Activated T-cell treated with anti-CD3 and anti-CD28 coated beads, Interleukin-2, amount 50 U/mL, for 4 hours (primary cell): ENCODE data around the gene AKR7A3. TPM values are rescaled to one million over a fixed set of nuclear protein-coding genes. Genes with fewer than 3 reads are reported as not detected.
A peak's percentile ranks its signal among the peaks of the same experiment; 100 is the strongest.
"Not testable (repeated sequence)": the region's sequence is repeated elsewhere in the genome, so short reads cannot be mapped to it uniquely, and the experiment has no call there.

ENCODE experiments used
- ATAC-seq, 2 donors: fragments of 200-7000 bp; cut with Tn5 transposase; one replicate each; pipeline ENCODE4 v1.10.0; 2021
- DNase-seq: peaks from one replicate; pipeline ENCODE4 v3.0.0-alpha.2; 2020
- H3K27me3 Mint-ChIP-seq: one replicate; pipeline ENCODE4 v1.8.0; 2021; ENCODE audit warnings: low read depth, mixed read lengths
- H3K36me3 Mint-ChIP-seq: one replicate; pipeline ENCODE4 v1.8.0; 2022; ENCODE audit warnings: mixed read lengths; ENCODE audit not compliant: insufficient read depth
- H3K4me1 Mint-ChIP-seq: one replicate; pipeline ENCODE4 v1.8.0; 2021; ENCODE audit warnings: low read depth, mixed read lengths
- H3K4me3 Mint-ChIP-seq: one replicate; pipeline ENCODE4 v1.8.0; 2021; ENCODE audit warnings: mild to moderate bottlenecking, moderate library complexity, mixed read lengths
- H3K9me3 Mint-ChIP-seq: one replicate; pipeline ENCODE4 v1.8.0; 2021; ENCODE audit warnings: mixed read lengths
- total RNA-seq, 3 donors: library from RNA; stranded (reverse); gene quantifications; one replicate each; pipeline ENCODE4 v1.2.1, GENCODE V29; 2021

The AKR7A3 gene
- 1 to 10 TPM in 2 of 3 donors, under 1 TPM in 1; 0.53 to 1.3 (median 1.0) TPM for total RNA-seq

DNA sequence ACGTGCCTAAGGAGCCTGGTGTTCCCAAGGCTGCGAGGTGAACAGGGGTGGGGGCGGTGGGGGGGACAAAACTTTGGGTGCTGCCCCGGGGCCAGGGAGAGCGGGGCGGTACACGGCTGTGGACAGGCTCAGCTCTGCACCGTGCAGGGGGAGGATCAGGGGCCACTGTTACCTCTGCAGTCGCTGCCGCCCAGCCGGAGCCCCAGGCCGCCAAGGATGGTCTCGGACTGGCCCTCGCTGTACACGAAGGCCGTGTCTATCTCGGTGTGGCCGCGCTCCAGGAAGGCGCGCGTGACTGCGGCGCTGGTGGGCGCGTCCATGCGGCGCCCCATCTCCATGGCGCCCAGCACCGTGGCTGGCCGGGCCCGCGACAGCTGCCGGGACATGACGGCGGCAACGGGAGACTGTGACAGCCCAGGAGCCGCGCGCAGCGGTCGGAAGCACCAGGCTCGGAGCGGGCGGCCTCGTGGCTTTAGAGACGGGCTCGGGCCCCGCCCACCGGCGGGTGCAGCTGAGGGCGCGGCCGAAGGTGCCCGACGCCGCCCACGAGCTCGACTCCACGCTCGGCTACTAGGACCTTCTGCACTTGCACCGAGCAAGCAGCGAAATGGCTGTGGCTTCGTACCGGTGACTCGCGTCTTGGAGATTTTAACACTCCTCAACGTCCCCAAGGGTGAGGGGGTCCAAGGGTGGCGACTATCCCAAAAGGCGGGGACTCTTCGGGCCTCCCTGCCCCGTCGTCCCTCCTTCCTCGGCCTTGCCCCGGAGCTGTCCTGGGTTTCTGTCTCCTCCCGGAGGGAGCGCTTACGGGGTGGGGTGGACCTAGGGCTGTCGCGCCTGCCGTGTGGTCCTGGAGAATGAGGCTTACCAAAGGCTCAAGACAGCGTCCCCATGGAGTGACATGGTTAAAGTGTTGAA is at the start of gene AKR7A3:
AKR7A3 (minus strand) TSS at position 447 of the 918 bp plus-strand sequence; CDS start at position 386, 61 bp downstream.
- not testable (repeated sequence) for H3K9me3 Mint-ChIP-seq, H3K36me3 Mint-ChIP-seq, H3K27me3 Mint-ChIP-seq, H3K4me1 Mint-ChIP-seq
- DNase-seq (peak; percentile 44), ATAC-seq (peak; percentile 94 to 98)
- peak within 1 kb of the TSS; percentile 69 for H3K4me3 Mint-ChIP-seq

DNA sequence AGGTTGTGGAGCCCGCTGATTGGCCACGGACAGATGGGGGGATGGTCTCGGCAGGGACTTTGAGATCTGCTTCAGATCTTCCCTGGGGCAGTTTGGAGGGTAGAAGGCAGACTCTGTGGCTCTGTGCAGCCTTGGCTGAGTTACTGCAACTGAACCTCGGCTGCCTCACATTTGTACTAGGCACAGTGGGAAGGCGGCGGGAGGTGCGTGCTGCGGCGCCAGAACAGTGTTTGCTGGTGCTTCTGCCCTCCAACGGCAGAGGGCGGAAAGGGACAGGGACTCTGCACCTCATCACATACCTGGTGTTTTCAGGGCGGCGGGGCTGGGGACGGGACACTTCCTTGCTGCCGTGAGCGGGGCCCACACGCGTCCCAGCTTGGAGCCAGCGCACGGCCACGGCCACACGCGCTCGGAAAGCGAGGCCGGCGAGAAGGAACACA is 49.8 kb upstream of the AKR7A3 start:
- Mint-ChIP-seq H3K4me3 (no peak overlapping the region), H3K27me3 (no peaks in the 10 kb centered on the region), H3K4me1 (peaks cover 9% of the 10 kb centered on the region), H3K9me3 (no peaks in the 10 kb centered on the region), H3K36me3 (peaks cover 19% of the 10 kb centered on the region)
- ATAC-seq (no peak), DNase-seq (no peak)

DNA sequence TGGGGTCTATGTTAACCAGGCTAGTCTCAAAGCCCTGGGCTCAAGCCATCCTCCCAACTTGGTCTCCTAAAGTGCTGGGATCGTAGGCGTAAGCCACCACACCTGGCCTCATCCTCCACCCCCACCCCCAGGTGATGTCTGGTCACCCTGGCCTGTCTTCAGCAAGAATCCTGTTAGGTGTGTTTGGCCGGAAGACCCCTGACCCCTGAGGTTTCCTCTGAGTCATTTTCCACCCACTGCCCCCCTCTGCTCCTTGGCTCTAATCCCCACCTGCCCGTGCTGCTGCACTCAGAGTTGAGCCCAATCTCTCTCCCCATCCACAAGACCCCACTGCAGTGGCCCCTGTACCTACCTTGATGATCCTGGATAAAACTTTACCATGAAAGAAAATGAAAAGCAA is 48.7 kb upstream of the AKR7A3 start:
- H3K27me3 Mint-ChIP-seq: no peaks in the 10 kb centered on the region
- peaks cover 15% of the 10 kb centered on the region for H3K36me3 Mint-ChIP-seq
- H3K4me3 Mint-ChIP-seq: no peak overlapping the region
- no peaks in the 10 kb centered on the region for H3K9me3 Mint-ChIP-seq
- ATAC-seq: no peak
- H3K4me1 Mint-ChIP-seq: peaks cover 9% of the 10 kb centered on the region
- no peak for DNase-seq

DNA sequence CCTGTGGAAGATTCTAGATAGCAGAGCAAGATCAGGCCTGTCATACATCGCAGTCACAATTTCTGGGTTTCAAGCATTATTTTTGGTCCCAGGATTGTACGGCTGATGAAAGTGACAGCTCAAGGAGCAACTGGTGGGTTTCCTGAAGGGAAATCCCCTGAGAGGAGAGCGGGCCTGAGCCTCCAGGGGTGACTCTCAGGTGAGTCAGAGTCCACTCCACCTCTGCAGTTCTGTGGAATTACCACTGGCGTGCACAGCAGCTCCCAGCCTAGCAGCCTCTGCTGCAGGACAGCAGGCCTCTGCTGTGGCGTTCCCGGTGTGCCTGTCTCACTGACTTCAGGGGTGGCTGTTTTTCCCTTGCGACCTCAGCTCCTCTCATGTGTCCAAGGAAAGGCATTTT is 48.0 kb upstream of the AKR7A3 start:
- H3K36me3 Mint-ChIP-seq: peaks cover 15% of the 10 kb centered on the region
- peak; percentile 34 for DNase-seq
- peaks cover 9% of the 10 kb centered on the region for H3K4me1 Mint-ChIP-seq
- no peak overlapping the region for H3K4me3 Mint-ChIP-seq
- no peaks in the 10 kb centered on the region for H3K27me3 Mint-ChIP-seq
- no peaks in the 10 kb centered on the region for H3K9me3 Mint-ChIP-seq
- ATAC-seq: peak; percentile 92 to 93

DNA sequence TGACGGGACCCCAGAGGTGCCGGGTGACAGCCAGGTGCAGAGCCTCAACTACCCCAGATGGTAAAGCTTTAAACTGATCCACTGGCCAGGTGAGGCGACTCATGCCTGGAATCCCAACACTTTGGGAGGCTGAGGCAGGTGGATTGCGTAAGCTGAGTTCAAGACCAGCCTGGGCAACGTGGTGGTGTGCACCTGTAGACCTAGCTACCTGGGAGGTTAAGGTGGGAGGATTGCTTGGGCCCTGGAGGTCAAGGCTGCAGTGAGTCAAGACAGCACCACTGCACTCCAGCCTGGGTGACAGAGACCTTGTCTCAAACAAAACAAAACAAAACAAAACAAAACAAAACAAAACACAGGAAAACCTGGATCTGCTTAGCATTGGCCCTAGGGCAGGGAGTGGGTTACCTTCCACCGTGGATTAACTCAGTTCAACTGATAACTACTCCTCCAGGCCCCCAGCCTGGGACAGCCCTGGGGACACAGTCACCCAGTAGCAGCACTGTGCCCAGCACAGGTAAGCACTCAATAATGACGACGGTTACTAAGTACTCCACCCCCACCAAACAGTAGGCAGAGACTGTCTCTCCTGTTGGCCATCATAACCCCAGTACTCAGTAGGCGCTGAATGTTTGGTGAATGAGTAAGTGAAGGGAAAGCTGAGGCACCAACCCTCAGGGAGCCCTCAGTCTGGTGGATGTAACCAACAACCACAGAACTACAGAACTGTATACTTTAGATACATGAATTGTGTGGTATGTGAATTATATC is 45.2 kb upstream of the AKR7A3 start:
- DNase-seq (no peak), ATAC-seq (no peak)
- H3K9me3 Mint-ChIP-seq: no peaks in the 10 kb centered on the region
- no peak overlapping the region for H3K4me3 Mint-ChIP-seq
- peaks cover 9% of the 10 kb centered on the region for H3K4me1 Mint-ChIP-seq
- peaks cover 3% of the 10 kb centered on the region for H3K36me3 Mint-ChIP-seq
- no peaks in the 10 kb centered on the region for H3K27me3 Mint-ChIP-seq

DNA sequence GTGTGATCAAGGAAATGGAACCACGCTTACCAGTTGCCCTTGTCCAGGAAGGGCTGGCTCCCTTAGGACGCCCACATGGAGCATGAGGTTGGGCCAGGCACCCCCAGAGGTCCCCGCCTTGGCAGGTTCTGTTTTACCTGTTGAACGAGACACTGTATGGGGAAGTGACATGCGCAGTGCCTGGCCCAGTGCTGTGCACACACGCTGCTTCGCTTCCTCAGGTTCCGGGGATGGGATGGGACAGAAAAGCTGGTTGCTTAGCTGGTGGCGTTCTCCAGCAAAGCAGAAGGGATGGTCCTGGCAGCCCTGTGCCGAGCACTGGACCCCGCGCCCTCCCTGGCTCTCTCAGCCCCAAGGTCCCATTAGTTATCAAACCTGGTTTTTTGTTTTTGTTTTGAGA is 44.3 kb upstream of the AKR7A3 start:
- peaks cover 2% of the 10 kb centered on the region for H3K36me3 Mint-ChIP-seq
- H3K9me3 Mint-ChIP-seq: no peaks in the 10 kb centered on the region
- H3K4me3 Mint-ChIP-seq: no peak overlapping the region
- peaks cover 9% of the 10 kb centered on the region for H3K4me1 Mint-ChIP-seq
- H3K27me3 Mint-ChIP-seq: no peaks in the 10 kb centered on the region
- ATAC-seq (no peak), DNase-seq (no peak)

DNA sequence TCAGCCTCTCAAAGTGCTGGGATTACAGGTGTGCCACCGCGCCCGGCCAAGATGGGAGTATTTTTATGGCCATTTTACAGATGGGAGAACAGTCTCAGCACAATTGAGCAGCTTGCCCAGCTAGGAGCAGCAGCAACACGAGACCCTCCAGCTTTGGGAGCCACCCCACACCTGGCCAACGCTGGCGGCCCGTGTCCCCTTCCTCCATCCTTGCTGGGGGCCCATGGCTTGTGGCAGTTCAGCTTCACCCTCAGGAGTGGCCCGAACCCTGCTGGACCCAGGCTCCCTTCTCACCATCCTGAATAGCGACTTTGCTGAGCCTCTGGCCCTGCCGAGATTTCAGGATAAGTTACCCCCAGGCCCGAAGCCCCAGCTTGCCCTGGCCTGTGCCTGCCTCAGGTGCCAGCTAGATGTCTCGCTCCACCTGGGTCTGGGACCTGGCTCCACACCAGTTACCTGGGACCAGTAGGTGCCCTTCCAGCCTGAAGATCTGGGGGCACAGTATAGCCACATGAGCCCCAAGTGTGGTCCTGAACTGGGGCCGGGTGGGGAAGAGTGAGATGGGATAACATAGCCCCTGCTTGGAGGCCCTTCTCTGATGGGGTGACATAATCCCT is 42.8 kb upstream of the AKR7A3 start:
- Mint-ChIP-seq H3K4me3 (no peak overlapping the region), H3K36me3 (no peaks in the 10 kb centered on the region), H3K9me3 (no peaks in the 10 kb centered on the region), H3K4me1 (peaks cover 3% of the 10 kb centered on the region), H3K27me3 (no peaks in the 10 kb centered on the region)
- ATAC-seq (no peak), DNase-seq (no peak)

DNA sequence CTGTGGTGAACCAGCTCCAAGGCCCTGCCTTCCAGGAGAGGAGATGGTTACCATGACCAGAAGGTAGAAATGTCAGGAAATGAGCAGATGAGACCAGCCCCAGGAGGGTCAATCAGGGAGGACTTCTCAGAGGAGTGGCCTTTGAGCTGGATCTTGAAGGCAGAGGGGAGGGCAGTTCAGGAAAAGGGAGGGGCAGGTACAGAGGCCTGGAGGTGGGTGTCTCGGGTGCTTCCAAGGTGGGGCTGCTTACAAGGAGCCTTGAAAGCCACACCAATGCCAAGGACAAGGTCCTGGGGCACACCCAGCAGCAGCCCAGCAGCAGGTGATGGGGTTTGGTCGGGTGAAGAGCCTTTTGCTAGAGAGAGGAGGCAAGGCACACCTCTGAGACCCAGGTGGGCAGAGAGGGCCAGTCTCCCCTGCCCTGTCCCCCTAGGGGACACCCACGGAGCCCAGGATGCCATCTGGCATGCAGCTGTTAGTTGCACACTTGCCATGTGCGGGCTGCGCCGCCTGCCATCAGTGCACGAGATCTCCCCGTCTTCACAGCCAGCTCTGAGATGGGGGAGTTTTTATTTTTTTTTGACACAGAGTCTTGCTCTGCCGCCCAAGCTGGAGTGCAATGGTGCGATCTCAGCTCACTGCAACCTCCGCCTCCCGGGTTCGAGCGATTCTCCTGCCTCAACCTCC is 42.0 kb upstream of the AKR7A3 start:
- no peak for DNase-seq
- Mint-ChIP-seq H3K4me3 (no peak overlapping the region), H3K9me3 (no peaks in the 10 kb centered on the region), H3K27me3 (no peaks in the 10 kb centered on the region), H3K36me3 (no peaks in the 10 kb centered on the region), H3K4me1 (no peaks in the 10 kb centered on the region)
- no peak for ATAC-seq

DNA sequence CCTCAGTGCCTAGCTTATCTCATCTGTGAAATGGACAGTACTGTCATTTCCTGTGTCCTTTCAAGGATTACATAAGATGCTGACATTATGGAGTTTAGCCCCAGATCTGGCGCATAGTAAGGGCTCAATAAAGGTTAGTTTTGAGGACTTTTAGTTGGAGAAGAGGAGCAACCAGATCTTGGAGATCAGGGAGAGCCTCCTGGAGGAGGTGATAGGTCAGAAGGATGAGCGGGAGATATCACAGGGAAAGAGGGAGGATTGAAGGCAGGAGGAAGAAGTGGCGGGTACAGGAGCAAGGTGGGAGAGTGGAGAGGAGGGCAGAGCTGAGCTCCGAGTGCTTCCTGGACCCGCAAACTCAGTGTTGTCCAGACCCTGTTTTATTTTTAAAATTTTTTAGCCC is 41.0 kb upstream of the AKR7A3 start:
- Mint-ChIP-seq H3K27me3 (no peaks in the 10 kb centered on the region), H3K36me3 (no peaks in the 10 kb centered on the region), H3K9me3 (no peaks in the 10 kb centered on the region), H3K4me1 (no peaks in the 10 kb centered on the region), H3K4me3 (no peak overlapping the region)
- no peak for DNase-seq
- ATAC-seq: no peak

DNA sequence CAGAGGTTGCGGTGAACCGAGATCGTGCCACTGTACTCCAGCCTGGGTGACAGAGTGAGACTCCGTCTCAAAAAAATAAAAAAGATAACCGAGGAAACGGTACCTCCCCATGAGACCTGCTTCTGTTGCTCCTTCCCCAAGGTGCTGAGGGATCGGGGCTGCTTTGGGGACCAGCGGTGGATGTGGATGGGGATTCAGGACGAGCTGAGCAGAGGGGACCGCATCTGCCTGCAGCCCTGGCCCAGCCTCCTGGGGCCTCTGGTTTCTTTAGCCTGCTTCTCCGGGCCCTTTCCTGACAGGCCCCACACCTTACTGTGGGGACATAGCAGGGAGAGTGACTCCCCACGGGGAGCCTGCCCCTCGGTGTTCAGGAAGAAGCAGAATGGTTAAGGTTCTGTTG is 40.6 kb upstream of the AKR7A3 start:
- ATAC-seq: no peak
- DNase-seq: no peak
- Mint-ChIP-seq H3K36me3 (no peaks in the 10 kb centered on the region), H3K4me3 (no peak overlapping the region), H3K27me3 (no peaks in the 10 kb centered on the region), H3K4me1 (no peaks in the 10 kb centered on the region), H3K9me3 (no peaks in the 10 kb centered on the region)

DNA sequence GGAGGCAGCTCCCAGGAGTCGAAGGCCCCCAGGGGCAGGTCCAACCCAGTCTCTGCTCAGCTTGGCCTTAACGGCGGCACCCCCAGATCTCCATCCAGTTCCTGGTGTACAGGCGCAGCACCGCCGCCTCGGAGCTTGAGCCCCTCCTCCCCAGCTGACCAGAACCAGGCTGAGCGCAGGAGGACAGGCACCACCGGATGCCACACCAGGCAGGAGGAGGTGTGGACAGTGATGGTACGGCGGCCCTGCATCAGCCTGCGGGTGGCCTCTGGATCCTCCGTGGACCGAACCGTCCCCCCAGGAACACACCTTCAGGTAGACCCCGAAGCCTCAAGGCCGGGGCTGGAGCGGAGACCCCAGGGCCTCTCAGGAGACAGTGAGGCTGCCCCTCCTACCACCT is 39.9 kb upstream of the AKR7A3 start:
- H3K4me3 Mint-ChIP-seq: no peak overlapping the region

DNA sequence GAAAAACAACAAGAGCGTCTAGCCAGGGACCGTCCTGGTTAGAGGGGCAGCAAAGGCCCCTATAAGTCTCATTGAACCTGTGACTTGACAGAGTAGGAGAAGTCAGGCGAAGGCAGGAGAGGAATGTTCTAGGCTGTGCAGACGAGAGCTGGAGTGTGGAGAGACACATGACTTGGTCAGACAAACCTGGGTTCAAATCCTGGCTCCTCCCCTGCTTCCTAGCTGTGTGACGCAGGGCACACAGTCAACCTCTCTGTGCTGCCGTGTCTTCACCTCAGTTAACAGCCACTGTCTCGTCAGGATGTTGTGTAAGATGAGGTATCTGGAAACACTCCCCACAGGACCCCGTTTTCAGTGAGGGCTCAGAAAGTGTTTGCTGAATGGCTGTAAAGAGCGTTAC is 39.2 kb upstream of the AKR7A3 start:
- no peaks in the 10 kb centered on the region for H3K9me3 Mint-ChIP-seq
- H3K4me3 Mint-ChIP-seq: no peak overlapping the region
- no peak for ATAC-seq

More for the DNA sequence above, 39.9 kb upstream of the AKR7A3 start:
- Mint-ChIP-seq H3K9me3 (no peaks in the 10 kb centered on the region), H3K27me3 (no peaks in the 10 kb centered on the region), H3K36me3 (no peaks in the 10 kb centered on the region), H3K4me1 (no peaks in the 10 kb centered on the region)
- no peak for ATAC-seq
- DNase-seq: no peak

DNA sequence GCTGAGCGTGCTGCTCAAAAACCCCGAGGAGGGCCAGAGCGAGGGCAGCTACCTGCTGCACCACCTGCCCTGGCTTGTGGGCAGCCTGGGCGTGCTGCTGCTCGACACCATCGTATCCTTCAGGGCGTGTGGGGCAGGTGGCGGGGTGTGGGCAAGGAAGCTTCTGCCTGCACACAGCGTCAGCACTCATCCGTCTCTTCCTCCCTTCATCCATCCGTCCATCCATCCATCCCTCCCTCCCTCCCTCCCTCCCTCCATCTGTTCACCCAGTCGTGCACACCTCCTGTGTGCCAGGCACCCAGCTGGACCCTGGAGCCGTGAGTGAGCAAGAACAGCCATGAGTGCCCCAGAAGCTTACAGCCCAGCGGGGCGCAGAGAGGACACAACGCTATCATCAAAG is 38.7 kb upstream of the AKR7A3 start:
- Mint-ChIP-seq H3K4me1 (no peaks in the 10 kb centered on the region), H3K27me3 (no peaks in the 10 kb centered on the region), H3K9me3 (no peaks in the 10 kb centered on the region), H3K4me3 (no peak overlapping the region), H3K36me3 (no peaks in the 10 kb centered on the region)
- DNase-seq (no peak), ATAC-seq (no peak)

More for the DNA sequence above, 39.2 kb upstream of the AKR7A3 start:
- no peak for DNase-seq
- Mint-ChIP-seq H3K4me1 (no peaks in the 10 kb centered on the region), H3K36me3 (no peaks in the 10 kb centered on the region), H3K27me3 (no peaks in the 10 kb centered on the region)

DNA sequence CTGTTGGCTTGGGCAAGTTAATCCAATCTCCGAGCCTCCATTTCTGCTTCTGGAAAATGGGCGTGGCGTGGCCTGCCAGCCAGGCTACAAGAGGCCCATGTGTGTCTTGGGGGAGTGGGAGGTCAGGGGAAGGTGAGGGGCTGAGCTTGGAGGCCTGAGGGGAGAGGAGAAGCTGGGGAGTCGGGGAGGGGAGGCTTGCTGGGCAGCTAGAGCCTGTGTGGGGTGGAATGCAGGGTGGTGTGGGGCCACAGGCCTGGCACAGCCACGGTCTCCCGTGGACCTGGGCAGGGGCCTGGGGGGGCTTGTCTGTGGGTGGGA is 38.1 kb upstream of the AKR7A3 start:
- no peak for DNase-seq
- Mint-ChIP-seq H3K4me1 (no peaks in the 10 kb centered on the region), H3K4me3 (no peak overlapping the region), H3K27me3 (no peaks in the 10 kb centered on the region), H3K36me3 (peaks cover 2% of the 10 kb centered on the region), H3K9me3 (no peaks in the 10 kb centered on the region)
- no peak for ATAC-seq
